H9 (cell line): ENCODE measurements around the gene CES2. TPM values are rescaled to one million over a fixed set of nuclear protein-coding genes. Genes with fewer than 3 reads are reported as not detected.

Experiments used
- DNase-seq: peaks from one replicate; pipeline ENCODE4 v3.0.0-alpha.2; 2017
- H2AFZ ChIP-seq: one replicate; pipeline ENCODE4 v1.6.1; 2013; ENCODE audit warnings: mild to moderate bottlenecking, low read length, control low read depth, moderate library complexity
- H2AK5ac ChIP-seq: 2 replicates; pipeline ENCODE4 v1.6.1; 2013; ENCODE audit warnings: low read length, control low read depth, mixed read lengths; ENCODE audit not compliant: insufficient read length
- H2BK120ac ChIP-seq: one replicate; pipeline ENCODE4 v1.6.1; 2013; ENCODE audit warnings: low read depth, mild to moderate bottlenecking, low read length, control low read depth, inconsistent platforms; ENCODE audit not compliant: poor library complexity, severe bottlenecking
- H2BK12ac ChIP-seq: 2 replicates; pipeline ENCODE4 v1.6.1; 2013; ENCODE audit warnings: low read length, control low read depth, mixed read lengths, low read depth; ENCODE audit not compliant: insufficient read length
- H2BK15ac ChIP-seq: 2 replicates; pipeline ENCODE4 v1.6.1; 2013; ENCODE audit warnings: low read depth, low read length, control low read depth
- H2BK20ac ChIP-seq: one replicate; pipeline ENCODE4 v1.6.1; 2013; ENCODE audit warnings: low read depth, mild to moderate bottlenecking, low read length, control low read depth, inconsistent platforms; ENCODE audit not compliant: poor library complexity, severe bottlenecking
- H2BK5ac ChIP-seq: 2 replicates; pipeline ENCODE4 v1.6.1; 2013; ENCODE audit warnings: low read length, control low read depth, mixed read lengths; ENCODE audit not compliant: insufficient read length
- H3K14ac ChIP-seq: 2 replicates; pipeline ENCODE4 v1.6.1; 2013; ENCODE audit warnings: low read length, control low read depth; ENCODE audit not compliant: insufficient read depth
- H3K18ac ChIP-seq: 2 replicates; pipeline ENCODE4 v1.6.1; 2013; ENCODE audit warnings: low read depth, mild to moderate bottlenecking, mixed read lengths, low read length, control low read depth; ENCODE audit not compliant: insufficient read length
- H3K23ac ChIP-seq: 2 replicates; pipeline ENCODE4 v1.6.1; 2013; ENCODE audit warnings: low read length, control low read depth, mixed read lengths, low read depth; ENCODE audit not compliant: insufficient read length
- H3K23me2 ChIP-seq: 2 replicates; pipeline ENCODE4 v1.6.1; 2013; ENCODE audit warnings: low read depth, mild to moderate bottlenecking, mixed read lengths, low read length, control low read depth; ENCODE audit not compliant: insufficient read length, poor library complexity, severe bottlenecking
- H3K27ac ChIP-seq: 2 replicates; pipeline ENCODE4 v1.5.1; 2013; ENCODE audit warnings: low read length, control low read depth, mixed read lengths, low read depth; ENCODE audit not compliant: insufficient read length
- H3K27me3 ChIP-seq: 2 replicates; pipeline ENCODE4 v1.6.1; 2013; ENCODE audit warnings: low read length, control low read depth, inconsistent platforms; ENCODE audit not compliant: insufficient read depth
- H3K4ac ChIP-seq: 2 replicates; pipeline ENCODE4 v1.6.1; 2013; ENCODE audit warnings: low read depth, mild to moderate bottlenecking, control low read depth, inconsistent platforms, low read length, moderate library complexity
- H3K4me1 ChIP-seq: 2 replicates; pipeline ENCODE4 v1.6.1; 2013; ENCODE audit warnings: low read length, control low read depth, inconsistent platforms; ENCODE audit not compliant: insufficient read depth
- H3K4me2 ChIP-seq: 2 replicates; pipeline ENCODE4 v1.6.1; 2013; ENCODE audit warnings: low read length, control low read depth, mixed read lengths; ENCODE audit not compliant: insufficient read length, insufficient read depth
- H3K56ac ChIP-seq: 2 replicates; pipeline ENCODE4 v1.6.1; 2013; ENCODE audit warnings: low read depth, mild to moderate bottlenecking, mixed read lengths, low read length, control low read depth; ENCODE audit not compliant: insufficient read length
- H3K79me1 ChIP-seq: 2 replicates; pipeline ENCODE4 v1.6.1; 2013; ENCODE audit warnings: low read depth, mild to moderate bottlenecking, moderate library complexity, low read length, control low read depth, inconsistent platforms; ENCODE audit not compliant: insufficient read depth, poor library complexity, severe bottlenecking
- H3K79me2 ChIP-seq: 2 replicates; pipeline ENCODE4 v1.6.1; 2013; ENCODE audit warnings: low read length, control low read depth, inconsistent platforms; ENCODE audit not compliant: insufficient read depth
- H3K9ac ChIP-seq: 2 replicates; pipeline ENCODE4 v1.6.1; 2013; ENCODE audit warnings: low read length, control low read depth, mixed read lengths; ENCODE audit not compliant: insufficient read length; ENCODE audit errors: extremely low read depth
- H3K9me3 ChIP-seq: one replicate; pipeline ENCODE4 v1.6.1; 2013; ENCODE audit warnings: low read depth, low read length, inconsistent platforms; ENCODE audit not compliant: control insufficient read depth
- H3T11ph ChIP-seq: one replicate; pipeline ENCODE4 v1.6.1; 2013; ENCODE audit warnings: mild to moderate bottlenecking, low read length, control low read depth, inconsistent platforms
- H4K20me1 ChIP-seq: one replicate; pipeline ENCODE4 v1.6.1; 2013; ENCODE audit not compliant: control insufficient read depth, insufficient read length, insufficient read depth
- H4K5ac ChIP-seq: 2 replicates; pipeline ENCODE4 v1.6.1; 2013; ENCODE audit warnings: low read depth, mild to moderate bottlenecking, mixed read lengths, low read length, control low read depth; ENCODE audit not compliant: insufficient read length
- H4K8ac ChIP-seq: replicated peaks from 2 replicates; pipeline ENCODE4 v1.6.1; 2013; ENCODE audit warnings: low read length, control low read depth, mixed read lengths, low read depth; ENCODE audit not compliant: insufficient read length
- H4K91ac ChIP-seq: 2 replicates; pipeline ENCODE4 v1.6.1; 2013; ENCODE audit warnings: low read depth, mild to moderate bottlenecking, moderate library complexity, mixed read lengths, low read length, control low read depth; ENCODE audit not compliant: insufficient read length
- H3K27ac Mint-ChIP-seq, 3 experiments: 2 replicates in 2 of 3; 3 replicates in 1 of 3; pipeline ENCODE4 v1.8.0; 2020 to 2021; ENCODE audit warnings: mixed read lengths in 3 of 3, mild to moderate bottlenecking in 1 of 3, moderate library complexity in 1 of 3
- H3K27me3 Mint-ChIP-seq: 2 replicates; pipeline ENCODE4 v1.8.0; 2021; ENCODE audit warnings: low read depth, mild to moderate bottlenecking, moderate library complexity, mixed read lengths
- H3K36me3 Mint-ChIP-seq, 3 experiments: 2 replicates in 2 of 3; 3 replicates in 1 of 3; pipeline ENCODE4 v1.8.0; 2020 to 2021; ENCODE audit warnings: low read depth in 3 of 3, mixed read lengths in 3 of 3; ENCODE audit not compliant: insufficient read depth in 1 of 3
- H3K4me1 Mint-ChIP-seq, 2 experiments: 2 replicates each; pipeline ENCODE4 v1.8.0; 2020; ENCODE audit warnings: mixed read lengths in 2 of 2
- H3K4me3 Mint-ChIP-seq, 2 experiments: 2 replicates in 1 of 2; 3 replicates in 1 of 2; pipeline ENCODE4 v1.8.0; 2020 to 2021; ENCODE audit warnings: mild to moderate bottlenecking in 2 of 2, mixed read lengths in 2 of 2, moderate library complexity in 1 of 2
- H3K9me3 Mint-ChIP-seq, 2 experiments: 2 replicates in 1 of 2; 3 replicates in 1 of 2; pipeline ENCODE4 v1.8.0; 2020; ENCODE audit warnings: mild to moderate bottlenecking in 2 of 2, mixed read lengths in 2 of 2, moderate library complexity in 1 of 2
- CTCF ChIP-seq: fragments of 200-600 bp; sonication (generic); conservative IDR thresholded peaks from 3 replicates; pipeline ENCODE4 v1.8.0; 2021; ENCODE audit warnings: antibody characterized with exemption, mild to moderate bottlenecking
- WGBS: extraction: QIAGEN DNeasy Blood & Tissue Kit; methylation state at CpG from one replicate; pipeline ENCODE4 v1.1.7; 2013; ENCODE audit warnings: missing lambda C conversion rate, low lambda C conversion rate, mixed read lengths; ENCODE audit not compliant: insufficient read length; ENCODE audit errors: extremely low coverage; 5-methylcytosine and 5-hydroxymethylcytosine counted together
- total RNA-seq: library from RNA; stranded (reverse); gene quantifications from 2 replicates; pipeline ENCODE4 v1.2.1, GENCODE V29; 2021

The CES2 gene
- total RNA-seq, 1 experiment from 2014 or later: 28.2 TPM

GRCh38 chr16:66953462-66954096, 18.3 kb downstream of the CES2 start:
- WGBS: no CpG with 5 or more reads among the region's 10 CpGs
- no peak for TF ChIP-seq CTCF

More at GRCh38 chr16:66953462-66954096, 18.3 kb downstream of the CES2 start:
- Histone ChIP-seq H4K91ac (no peak overlapping the region), H2BK120ac (no peak overlapping the region), H3K23me2 (no peaks in the 10 kb centered on the region), H2AK5ac (no peak overlapping the region), H3K23ac (no peak overlapping the region), H4K20me1 (no peaks in the 10 kb centered on the region), H3K79me1 (no peaks in the 10 kb centered on the region), H4K8ac (no peak overlapping the region), H3K56ac (no peak overlapping the region), H3K9me3 (no peaks in the 10 kb centered on the region), H3K79me2 (no peaks in the 10 kb centered on the region), H3K18ac (no peak overlapping the region), H2BK12ac (no peak overlapping the region), H2BK5ac (no peak overlapping the region), H2BK20ac (no peak overlapping the region), H3K4me1 (no peaks in the 10 kb centered on the region), H4K5ac (no peak overlapping the region), H3K4me2 (no peak overlapping the region), H3K14ac (no peak overlapping the region), H3K9ac (no peak overlapping the region), H3K27me3 (peaks cover 11% of the 10 kb centered on the region; the same call in 1 of the 2 replicates), H3T11ph (no peak overlapping the region), H3K4ac (no peak overlapping the region), H3K27ac (no peak overlapping the region), H2AFZ (no peak overlapping the region), H2BK15ac (no peak overlapping the region)
- Mint-ChIP-seq H3K9me3 (peaks cover 6 to 8% of the 10 kb centered on the region in 2 experiments; a peak in 3 of 5 replicates), H3K4me3 (no peak overlapping the region), H3K27me3 (peaks cover 12% of the 10 kb centered on the region), H3K4me1 (peaks cover 9% of the 10 kb centered on the region in 2 experiments), H3K27ac (no peak overlapping the region), H3K36me3 (peaks cover 0 to 8% (median 6%) of the 10 kb centered on the region in 3 experiments; a peak in 4 of 7 replicates)
- DNase-seq: no peak
